BJ (cell line): ENCODE data around the gene ZFYVE28. TPM values are rescaled to one million over a fixed set of nuclear protein-coding genes. Genes with fewer than 3 reads are reported as not detected.

Experiments used
- CTCF ChIA-PET: fragments of 350-600 bp; formaldehyde crosslinking; extraction: SDS; loops from one replicate; lab custom pipeline; 2021; ENCODE audit warnings: antibody characterized with exemption, inconsistent platforms; lab: Yijun Ruan, JAX
- POLR2A ChIA-PET: fragments of 300-600 bp; sonication (Branson Sonifier 250); formaldehyde crosslinking; extraction: SDS; loops from one replicate; lab custom pipeline; 2021; ENCODE audit warnings: antibody characterized with exemption; lab: Charles Lee
- DNase-seq: peaks from one replicate; pipeline ENCODE4 v3.0.0-alpha.2; 2011; ENCODE audit warnings: low read depth
- H3K27me3 ChIP-seq: 2 replicates; pipeline ENCODE4 v1.6.0; 2011; ENCODE audit warnings: low read length; ENCODE audit not compliant: control insufficient read depth, insufficient read depth
- H3K36me3 ChIP-seq: 2 replicates; pipeline ENCODE4 v1.5.1; 2011; ENCODE audit warnings: low read length; ENCODE audit not compliant: control insufficient read depth, insufficient read depth
- H3K4me3 ChIP-seq: 2 replicates; pipeline ENCODE4 v1.5.1; 2011; ENCODE audit warnings: low read depth, mild to moderate bottlenecking, control low read depth, low read length
- CTCF ChIP-seq: IDR thresholded peaks from 2 replicates; pipeline ENCODE4 v1.5.1; 2011; ENCODE audit warnings: low read depth, mild to moderate bottlenecking, control low read depth, inconsistent platforms, low read length, moderate library complexity; ENCODE audit not compliant: insufficient read depth
- polyA plus RNA-seq: library from polyadenylated mRNA; depleted of rRNA; stranded (reverse); fragments of >200 nt; gene quantifications from 2 replicates; pipeline ENCODE4 v1.2.3, GENCODE V29; 2011

Gene ZFYVE28
- polyA plus RNA-seq, 1 experiment, result 4.4 TPM

GRCh38 chr4:2299794-2300193 lies 118.7 kb downstream of the ZFYVE28 start:
- H3K27me3 ChIP-seq, result peaks cover 2% of the 10 kb centered on the region
- POLR2A ChIA-PET, result no interaction called here
- no peaks in the 10 kb centered on the region for H3K36me3 ChIP-seq
- no peak overlapping the region for H3K4me3 ChIP-seq
- no peak for DNase-seq
- no peak for TF ChIP-seq CTCF
- CTCF ChIA-PET, result no interaction called here

GRCh38 chr4:2298532-2298991 lies 119.9 kb downstream of the ZFYVE28 start:
- no peaks in the 10 kb centered on the region for H3K36me3 ChIP-seq
- ChIA-PET CTCF (no interaction called here), POLR2A (no interaction called here)
- no peak overlapping the region for H3K4me3 ChIP-seq
- TF ChIP-seq CTCF, result no peak
- peaks cover 2% of the 10 kb centered on the region for H3K27me3 ChIP-seq
- DNase-seq, result no peak

- ChIA-PET POLR2A (no interaction called here), CTCF (no interaction called here)
- TF ChIP-seq CTCF, result no peak
- H3K27me3 ChIP-seq, result peaks cover 2% of the 10 kb centered on the region
- no peak overlapping the region for H3K4me3 ChIP-seq
- no peak for DNase-seq
- no peaks in the 10 kb centered on the region for H3K36me3 ChIP-seq
Measured at GRCh38 chr4:2297606-2298531, 120.6 kb downstream of the ZFYVE28 start.

- Histone ChIP-seq H3K27me3 (peaks cover 2% of the 10 kb centered on the region), H3K36me3 (no peaks in the 10 kb centered on the region), H3K4me3 (no peak overlapping the region)
- no peak for DNase-seq
- ChIA-PET POLR2A (no interaction called here), CTCF (no interaction called here)
- no peak for TF ChIP-seq CTCF
Measured at GRCh38 chr4:2296631-2297601, 121.5 kb downstream of the ZFYVE28 start.
